Mesothelial cell of epicardium (in vitro differentiated cells): ENCODE data around the gene WNT3A. TPM values are rescaled to one million over a fixed set of nuclear protein-coding genes. Genes with fewer than 3 reads are reported as not detected.

ENCODE experiments used
- DNase-seq, 2 experiments: peaks; one replicate each; pipeline ENCODE4 v3.0.0; 2021; ENCODE audit warnings: low spot score in 2 of 2; ENCODE audit not compliant: unreplicated experiment in 2 of 2
- H3K27ac Mint-ChIP-seq: 2 replicates; pipeline ENCODE4 v1.8.0; 2021; ENCODE audit warnings: mixed read lengths
- H3K27me3 Mint-ChIP-seq: 2 replicates; pipeline ENCODE4 v1.8.0; 2021; ENCODE audit warnings: low read depth, mixed read lengths
- H3K36me3 Mint-ChIP-seq: 2 replicates; pipeline ENCODE4 v1.8.0; 2021; ENCODE audit warnings: mixed read lengths
- H3K4me1 Mint-ChIP-seq: 2 replicates; pipeline ENCODE4 v1.8.0; 2021; ENCODE audit warnings: mixed read lengths
- H3K4me3 Mint-ChIP-seq: 2 replicates; pipeline ENCODE4 v1.8.0; 2021; ENCODE audit warnings: mild to moderate bottlenecking, moderate library complexity, mixed read lengths
- H3K9me3 Mint-ChIP-seq: 2 replicates; pipeline ENCODE4 v1.8.0; 2021; ENCODE audit warnings: mixed read lengths
- CTCF ChIP-seq: fragments of 200-600 bp; sonication (generic); IDR thresholded peaks from one replicate; pipeline ENCODE4 v1.5.0; 2021; ENCODE audit warnings: antibody characterized with exemption; ENCODE audit not compliant: unreplicated experiment
- total RNA-seq: library from RNA; stranded (reverse); gene quantifications from 3 replicates; pipeline ENCODE4 v1.2.1, GENCODE V29; 2021

The WNT3A gene
- total RNA-seq, 1 donor from 2014 or later = 0.16 TPM

- no peak overlapping the region for H3K4me3 Mint-ChIP-seq
- no peak for TF ChIP-seq CTCF
- DNase-seq = no peak
- peaks cover 3% of the 10 kb centered on the region for H3K4me1 Mint-ChIP-seq
- no peaks in the 10 kb centered on the region for H3K9me3 Mint-ChIP-seq
- no peak overlapping the region for H3K27ac Mint-ChIP-seq
- H3K36me3 Mint-ChIP-seq = no peaks in the 10 kb centered on the region
- peaks cover 38% of the 10 kb centered on the region for H3K27me3 Mint-ChIP-seq
Measured at GRCh38 chr1:228020686-228021354, 14.0 kb downstream of the WNT3A start.

GRCh38 chr1:228021355-228022030 lies 14.7 kb downstream of the WNT3A start:
- DNase-seq = no peak
- Mint-ChIP-seq H3K9me3 (no peaks in the 10 kb centered on the region), H3K4me3 (no peak overlapping the region), H3K27ac (no peak overlapping the region), H3K27me3 (peaks cover 40% of the 10 kb centered on the region), H3K4me1 (peaks cover 3% of the 10 kb centered on the region), H3K36me3 (no peaks in the 10 kb centered on the region)
- no peak for TF ChIP-seq CTCF

GRCh38 chr1:228022571-228023293 lies 15.9 kb downstream of the WNT3A start:
- Mint-ChIP-seq H3K4me1 (peaks cover 3% of the 10 kb centered on the region), H3K27ac (no peak overlapping the region), H3K9me3 (no peaks in the 10 kb centered on the region), H3K4me3 (no peak overlapping the region), H3K36me3 (no peaks in the 10 kb centered on the region), H3K27me3 (peaks cover 44% of the 10 kb centered on the region)
- TF ChIP-seq CTCF = no peak
- no peak for DNase-seq

- H3K36me3 Mint-ChIP-seq = no peaks in the 10 kb centered on the region
- H3K27ac Mint-ChIP-seq = no peak overlapping the region
- no peak for DNase-seq
- no peak overlapping the region for H3K4me3 Mint-ChIP-seq
- no peaks in the 10 kb centered on the region for H3K9me3 Mint-ChIP-seq
- H3K4me1 Mint-ChIP-seq = peaks cover 3% of the 10 kb centered on the region
- TF ChIP-seq CTCF = no peak
- peaks cover 47% of the 10 kb centered on the region for H3K27me3 Mint-ChIP-seq
Measured at GRCh38 chr1:228023294-228023639, 16.5 kb downstream of the WNT3A start.

GRCh38 chr1:228029281-228029680 lies 22.5 kb downstream of the WNT3A start:
- no peak for DNase-seq
- no peak overlapping the region for H3K27ac Mint-ChIP-seq

More at GRCh38 chr1:228029281-228029680, 22.5 kb downstream of the WNT3A start:
- no peaks in the 10 kb centered on the region for H3K4me1 Mint-ChIP-seq
- no peak for TF ChIP-seq CTCF
- peaks cover 55% of the 10 kb centered on the region for H3K27me3 Mint-ChIP-seq
- peaks cover 12% of the 10 kb centered on the region for H3K9me3 Mint-ChIP-seq
- H3K36me3 Mint-ChIP-seq = no peaks in the 10 kb centered on the region
- H3K4me3 Mint-ChIP-seq = no peak overlapping the region
